HL-60 (cell line): Measurements from ENCODE around the gene ERBB4.

Source experiments
- DNase-seq, 2 experiments: peaks; one replicate each; pipeline ENCODE4 v3.0.0-alpha.2; 2010 to 2020; ENCODE audit warnings: low read depth in 1 of 2, low spot score in 1 of 2
- H3K27ac ChIP-seq: fragments of 250-450 bp; sonication (Bioruptor Pico); replicated peaks from 2 replicates; pipeline ENCODE4 v1.5.1; 2020; ENCODE audit warnings: mild to moderate bottlenecking, moderate library complexity
- H3K27me3 ChIP-seq: fragments of 250-450 bp; sonication (Bioruptor Pico); 2 replicates; pipeline ENCODE4 v1.5.1; 2021; ENCODE audit warnings: mild to moderate bottlenecking, moderate library complexity; ENCODE audit not compliant: insufficient read depth, poor library complexity, severe bottlenecking
- H3K4me3 ChIP-seq: replicated peaks from 2 replicates; pipeline ENCODE4 v1.5.1; 2011; ENCODE audit warnings: mild to moderate bottlenecking, control low read depth, low read length; ENCODE audit not compliant: insufficient read depth
- CTCF ChIP-seq: IDR thresholded peaks from one replicate; pipeline ENCODE4 v1.5.1; 2011; ENCODE audit warnings: low read length, control low read depth, inconsistent platforms; ENCODE audit not compliant: insufficient read depth
- GABPA ChIP-seq: IDR thresholded peaks from 2 replicates; pipeline ENCODE4 v1.6.1; 2012; ENCODE audit warnings: low read depth
- POLR2AphosphoS5 ChIP-seq: IDR thresholded peaks from 2 replicates; pipeline ENCODE4 v1.6.1; 2012; ENCODE audit warnings: low read depth
- REST ChIP-seq: IDR thresholded peaks from 2 replicates; pipeline ENCODE4 v1.6.1; 2012; ENCODE audit warnings: low read depth; ENCODE audit not compliant: insufficient replicate concordance
- SPI1 ChIP-seq: IDR thresholded peaks from 2 replicates; pipeline ENCODE4 v1.6.1; 2012; ENCODE audit warnings: low read depth, mild to moderate bottlenecking, borderline replicate concordance

ERBB4 gene

GRCh38 chr2:211457325-211457724 lies 1081.3 kb downstream of the ERBB4 start:
- Histone ChIP-seq H3K27ac (no peak overlapping the region), H3K4me3 (no peak overlapping the region), H3K27me3 (no peaks in the 10 kb centered on the region)
- no peak for DNase-seq
- TF ChIP-seq REST (no peak), GABPA (no peak), SPI1 (no peak), CTCF (no peak), POLR2AphosphoS5 (no peak)

- TF ChIP-seq REST = no peak
- TF ChIP-seq SPI1 = no peak
- peak; percentile 87 for TF ChIP-seq CTCF
- Histone ChIP-seq H3K27ac (no peak overlapping the region), H3K4me3 (no peak overlapping the region), H3K27me3 (no peaks in the 10 kb centered on the region)
- DNase-seq = peak in 1 of 2 experiments; percentile 25
Measured at GRCh38 chr2:211455216-211455841, 1083.3 kb downstream of the ERBB4 start.

DNA sequence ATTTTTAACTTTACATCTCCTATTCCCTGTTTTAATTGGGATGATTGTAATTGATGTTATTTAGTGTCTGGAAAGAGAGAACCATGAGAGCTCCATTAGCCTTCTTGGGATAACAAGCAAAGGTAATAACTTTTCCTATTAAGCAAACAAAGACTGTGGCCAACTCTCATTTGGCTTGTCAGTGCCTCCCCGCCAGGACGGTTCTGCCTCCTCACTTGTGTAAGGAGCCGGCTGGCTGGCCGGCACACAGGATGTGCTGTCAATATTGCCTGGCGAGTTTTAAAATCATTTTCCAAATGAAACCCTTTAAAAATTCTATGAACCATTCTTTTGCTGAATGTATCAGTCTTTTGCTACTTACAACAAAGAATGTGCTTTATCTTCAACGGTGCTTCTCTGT lies 1083.9 kb downstream of the ERBB4 start:
- Histone ChIP-seq H3K27me3 (no peaks in the 10 kb centered on the region), H3K27ac (no peak overlapping the region), H3K4me3 (no peak overlapping the region)
- TF ChIP-seq CTCF (no peak), POLR2AphosphoS5 (no peak), SPI1 (no peak)
- no peak for DNase-seq

DNA sequence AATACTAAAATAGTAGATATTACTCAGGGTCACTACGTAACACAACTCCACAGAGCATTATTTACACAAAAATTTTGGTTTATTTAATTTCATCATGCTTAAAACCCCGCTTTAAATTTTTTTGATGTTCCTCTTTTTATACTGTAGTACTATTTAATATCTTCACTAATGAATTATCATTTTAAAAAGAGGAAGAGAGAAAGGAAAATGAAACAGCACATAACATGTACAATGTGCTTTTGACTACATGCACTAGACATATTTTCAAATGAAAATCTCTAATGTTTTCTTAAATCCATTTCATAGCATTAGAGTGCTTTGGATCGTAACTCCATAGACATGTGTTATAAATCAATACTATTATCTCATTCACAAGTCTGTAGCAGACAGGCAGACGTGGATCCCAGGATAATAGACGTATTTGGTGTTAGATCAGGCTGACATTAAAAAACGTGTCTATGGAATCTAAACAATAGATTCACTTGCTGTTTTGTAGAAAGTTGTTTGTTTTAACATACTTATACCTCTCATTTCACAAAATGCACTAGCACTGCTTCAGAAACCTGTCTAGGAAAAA lies 1085.2 kb downstream of the ERBB4 start:
- TF ChIP-seq GABPA (no peak), REST (no peak), SPI1 (peak; percentile 15; the same call in 1 of the 2 replicates), CTCF (no peak), POLR2AphosphoS5 (no peak)
- no peak overlapping the region for H3K4me3 ChIP-seq
- no peaks in the 10 kb centered on the region for H3K27me3 ChIP-seq
- no peak overlapping the region for H3K27ac ChIP-seq
- no peak for DNase-seq
